GM12878 (cell line): ENCODE data around the gene GNLY. TPM values are rescaled to one million over a fixed set of nuclear protein-coding genes. Genes with fewer than 3 reads are reported as not detected.

Source experiments
- ATAC-seq: fragments of 200-7000 bp; cut with Tn5 transposase; 3 replicates; pipeline ENCODE4 v1.9.1; 2020; ENCODE audit warnings: mild to moderate bottlenecking, moderate library complexity
- BruUV-seq: library from RNA; stranded (reverse); fragments of 400-500 nt; replicated peaks from 2 replicates; lab custom pipeline; 2021; lab: Mats Ljungman, UMichigan
- CTCF ChIA-PET: fragments of 300-600 bp; sonication (Branson Sonifier 250); formaldehyde crosslinking; extraction: SDS; loops from one replicate; lab custom pipeline; 2021; ENCODE audit warnings: inconsistent platforms; lab: Yijun Ruan, JAX
- POLR2A ChIA-PET: fragments of 350-600 bp; formaldehyde crosslinking; extraction: SDS; loops from one replicate; lab custom pipeline; 2021; ENCODE audit warnings: inconsistent platforms; lab: Charles Lee
- RAD21 ChIA-PET: fragments of 300-600 bp; sonication (Branson Sonifier 250); formaldehyde crosslinking; loops from one replicate; lab custom pipeline; 2023; ENCODE audit warnings: antibody characterized with exemption; ENCODE audit not compliant: unreplicated experiment; lab: Charles Lee
- SMC1A ChIA-PET: fragments of 300-600 bp; sonication (Branson Sonifier 250); formaldehyde crosslinking; loops from one replicate; lab custom pipeline; 2023; ENCODE audit not compliant: unreplicated experiment, uncharacterized antibody; lab: Charles Lee
- DNase-seq: peaks from one replicate; pipeline ENCODE4 v3.0.0-alpha.2; 2011; ENCODE audit warnings: low read depth, low spot score
- FAIRE-seq: peaks from 3 replicates; lab custom pipeline; 2011; peaks lifted over from hg19 to GRCh38; lab: Jason Lieb, UNC
- H2AFZ ChIP-seq: 2 replicates; pipeline ENCODE4 v1.6.0; 2011; ENCODE audit warnings: low read depth, low read length, control low read depth; ENCODE audit not compliant: control insufficient read depth
- H3K27ac ChIP-seq: 2 replicates; pipeline ENCODE4 v1.5.1; 2011; ENCODE audit warnings: control low read depth; ENCODE audit not compliant: control insufficient read depth, insufficient read depth
- H3K27me3 ChIP-seq, 2 experiments: replicated peaks in 1 of 2; 2 replicates each; pipeline versions ENCODE4 v1.6.0 to v1.6.1; 2011; ENCODE audit warnings: low read length in 1 of 2; ENCODE audit not compliant: control insufficient read depth in 2 of 2, insufficient read depth in 2 of 2
- H3K36me3 ChIP-seq, 2 experiments: 2 replicates each; pipeline ENCODE4 v1.5.1; 2011; ENCODE audit warnings: low read length in 1 of 2; ENCODE audit not compliant: control insufficient read depth in 2 of 2, insufficient read depth in 2 of 2
- H3K4me1 ChIP-seq: 2 replicates; pipeline ENCODE4 v1.6.1; 2011; ENCODE audit warnings: mild to moderate bottlenecking, low read length, moderate library complexity, mixed read lengths; ENCODE audit not compliant: control insufficient read depth, insufficient read depth
- H3K4me2 ChIP-seq: 2 replicates; pipeline ENCODE4 v1.6.0; 2011; ENCODE audit warnings: control low read depth; ENCODE audit not compliant: control insufficient read depth, insufficient read depth
- H3K4me3 ChIP-seq: fragments of 200-600 bp; sonication (generic); 2 replicates; pipeline ENCODE4 v1.5.1; 2016
- H3K79me2 ChIP-seq: 2 replicates; pipeline ENCODE4 v1.6.0; 2011; ENCODE audit warnings: low read length; ENCODE audit not compliant: control insufficient read depth, insufficient read depth
- H3K9ac ChIP-seq: 2 replicates; pipeline ENCODE4 v1.8.0; 2011; ENCODE audit warnings: low read length, control low read depth, mixed read lengths; ENCODE audit not compliant: control insufficient read depth, insufficient read depth
- H3K9me3 ChIP-seq: replicated peaks from 3 replicates; pipeline ENCODE4 v1.5.1; 2011; ENCODE audit warnings: mild to moderate bottlenecking, low read length; ENCODE audit not compliant: control insufficient read depth, insufficient read depth
- H4K20me1 ChIP-seq: 2 replicates; pipeline ENCODE4 v1.6.0; 2011; ENCODE audit not compliant: control insufficient read depth, insufficient read depth
- IKZF1 ChIP-seq: fragments of 450-650 bp; conservative IDR thresholded peaks from 2 replicates; pipeline ENCODE4 v1.6.1; 2017; ENCODE audit warnings: antibody characterized with exemption, mild to moderate bottlenecking
- JUNB ChIP-seq: IDR thresholded peaks from 2 replicates; pipeline ENCODE4 v1.6.1; 2016; ENCODE audit warnings: antibody characterized with exemption, mild to moderate bottlenecking
- RB1 ChIP-seq: fragments of 450-650 bp; formaldehyde crosslinking; IDR thresholded peaks from 2 replicates; pipeline ENCODE4 v1.6.1; 2017; ENCODE audit warnings: mild to moderate bottlenecking, borderline replicate concordance
- RUNX3 ChIP-seq: IDR thresholded peaks from 2 replicates; pipeline ENCODE4 v1.6.1; 2012; ENCODE audit warnings: low read length, inconsistent platforms
- WGBS: methylation state at CpG from one replicate; pipeline ENCODE4 v1.1.6; 2016; ENCODE audit warnings: low lambda C conversion rate; ENCODE audit not compliant: insufficient replicate concordance, insufficient coverage; ENCODE audit errors: missing lambda C conversion rate; 5-methylcytosine and 5-hydroxymethylcytosine counted together
- in situ Hi-C: fragments of 300-500 bp; cut with MboI; formaldehyde crosslinking; loops from 9 replicates; pipeline ENCODE4 v1.14.3; 2018; ENCODE audit warnings: mixed read lengths
- intact Hi-C: fragments of 100-400 bp; cut with micrococcal nuclease; formaldehyde crosslinking; loops from one replicate; pipeline ENCODE4 v1.14.2; 2022; ENCODE audit not compliant: unreplicated experiment
- polyA plus RNA-seq, 11 experiments: library from polyadenylated mRNA; depleted of rRNA in 4 of 11; unstranded in 6 of 11; stranded (reverse) in 5 of 11; fragments of >200 nt; fragmentation: Nextera tagmentation in 4 of 11; fragmentation: Illumina TruSeq in 1 of 11; extraction: Ambion mirVana in 4 of 11; extraction: Trizol in 1 of 11; gene quantifications; 1 replicate in 1 of 11; 2 replicates in 10 of 11; pipeline versions ENCODE4 v1.2.1 to v1.2.3, GENCODE V29; 2011 to 2016; ENCODE audit warnings: inconsistent platforms in 2 of 11, missing spikeins in 2 of 11, low read depth in 1 of 11
- total RNA-seq, 4 experiments: library from RNA; depleted of rRNA in 3 of 4; stranded (reverse); fragments of >200 nt in 3 of 4; fragmentation: Illumina TruSeq in 1 of 4; extraction: Trizol in 1 of 4; gene quantifications; 2 replicates each; pipeline versions ENCODE4 v1.2.1 to v1.2.3, GENCODE V29; 2013 to 2021

GNLY gene
- total and polyA plus RNA-seq, 10 of the 15 experiments (the other 5 are each of a cell fraction or from before 2014, with no cell fraction given) = 0.18 to 0.42 TPM; not detected in 8

DNA sequence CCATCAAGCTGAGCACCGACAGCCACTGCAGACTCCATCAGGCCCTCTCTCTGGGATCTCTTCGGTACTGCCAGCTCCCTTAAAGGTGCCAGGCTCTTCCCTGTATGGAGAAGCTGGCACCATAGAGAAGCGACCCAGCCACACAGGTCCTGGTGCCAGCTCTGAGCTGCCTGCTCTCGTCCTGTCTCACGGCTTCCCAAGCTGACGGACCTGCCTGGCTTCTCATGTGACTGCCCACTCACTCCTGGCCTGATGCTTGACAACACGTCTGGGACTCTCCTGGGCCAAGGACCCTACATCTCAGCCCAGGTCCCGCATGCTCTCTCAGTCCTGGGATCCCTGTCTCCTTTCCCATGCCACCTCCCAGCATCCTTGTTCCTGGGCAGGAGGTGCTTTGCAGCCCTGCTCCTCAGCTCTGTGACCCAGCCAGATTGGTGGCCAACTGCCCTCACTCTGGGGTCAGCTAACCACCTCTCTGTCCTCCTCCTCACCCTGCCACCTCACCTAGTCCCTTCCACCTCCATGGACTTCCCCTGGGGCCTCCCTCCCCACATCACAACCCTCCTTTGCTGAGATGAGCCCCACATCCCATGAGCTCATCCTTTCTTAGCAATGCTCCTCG, 47.2 kb downstream of the GNLY start:
- FAIRE-seq (no peak), ATAC-seq (no peak; the same call in 1 of the 3 replicates)
- no peaks in the 10 kb centered on the region for H3K79me2 ChIP-seq
- no peak overlapping the region for H3K4me2 ChIP-seq
- no peaks in the 10 kb centered on the region; the same call in 2 of the 3 replicates for H3K9me3 ChIP-seq
- 33% methylated on average over 9 of the region's 9 CpGs for WGBS
- BruUV-seq = no TSS peak
- in situ Hi-C loops (no loop called here), intact Hi-C loops (no loop called here)
- no peak overlapping the region for H2AFZ ChIP-seq
- no peak overlapping the region for H3K9ac ChIP-seq
- H3K27ac ChIP-seq = no peak overlapping the region
- CTCF ChIA-PET = interaction anchor here (1.0 to 6.6 kb wide), 9 partner anchors 9 to 339 kb away, joined by 3 to 56 read pairs (median 4); no protein-coding TSS in a partner anchor
- H3K4me1 ChIP-seq = peaks cover 3% of the 10 kb centered on the region; the same call in 1 of the 2 replicates
- H3K4me3 ChIP-seq = no peak overlapping the region
- POLR2A ChIA-PET = interaction anchor here (0.8 to 1.4 kb wide), 3 partner anchors 10 to 76 kb away, joined by 3 to 4 read pairs (median 4); no protein-coding TSS in a partner anchor
- no peaks in the 10 kb centered on the region for H3K36me3 ChIP-seq
- RAD21 ChIA-PET = interaction anchor here (0.8 to 5.3 kb wide), 8 partner anchors 9 to 339 kb away, joined by 3 to 20 read pairs (median 4); partner anchors contain the start of gene RNF181
- TF ChIP-seq JUNB = no peak
- TF ChIP-seq RUNX3 = 0 out of 2 replicates have a peak, but pooled peaks have one; percentile 6
- 0 out of 2 replicates have a peak, but pooled peaks have one; percentile 14 for TF ChIP-seq IKZF1
- TF ChIP-seq, all 136 proteins: peak for 2
- H3K27me3 ChIP-seq = peaks cover 0 to 16% of the 10 kb centered on the region in 2 experiments; a peak in 3 of 4 replicates
- DNase-seq = no peak
- SMC1A ChIA-PET = interaction anchor here (1.1 to 2.5 kb wide), 4 partner anchors 12 to 73 kb away, joined by 3 to 13 read pairs (median 5); no protein-coding TSS in a partner anchor
- H4K20me1 ChIP-seq = no peaks in the 10 kb centered on the region

DNA sequence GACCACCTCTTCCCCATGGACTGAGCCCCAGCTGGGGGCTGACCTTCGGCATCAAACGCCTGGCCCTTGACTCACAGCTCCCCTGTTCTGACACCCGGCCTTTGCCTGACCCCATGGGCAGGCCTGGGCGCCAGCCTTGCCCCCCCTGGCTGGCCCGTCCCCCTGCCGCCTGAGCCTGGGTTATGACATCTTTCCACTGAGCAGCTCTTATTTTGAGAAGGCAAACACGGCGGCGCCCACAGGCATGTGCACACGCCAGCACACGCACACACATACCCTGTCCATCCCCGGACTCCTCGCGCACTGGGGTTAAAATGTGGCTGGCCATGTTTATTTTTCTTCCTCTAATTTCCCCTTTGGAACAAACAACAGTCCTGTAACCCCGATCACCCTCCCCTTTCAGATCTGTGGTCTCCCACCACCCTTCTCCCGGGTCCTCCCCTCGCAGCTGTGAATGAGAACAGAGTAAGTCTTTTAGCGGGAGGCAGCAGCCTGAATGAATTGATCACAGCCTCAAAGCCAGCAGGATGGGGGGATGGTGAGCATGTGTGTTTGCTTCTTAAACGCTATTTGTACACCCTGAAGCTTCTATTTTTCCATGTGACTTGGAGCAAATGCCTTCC, 47.8 kb downstream of the GNLY start:
- Histone ChIP-seq H4K20me1 (no peaks in the 10 kb centered on the region), H3K79me2 (no peaks in the 10 kb centered on the region), H3K9ac (no peak overlapping the region), H3K4me3 (no peak overlapping the region), H3K4me2 (no peak overlapping the region), H3K27ac (no peak overlapping the region), H3K36me3 (no peaks in the 10 kb centered on the region), H3K4me1 (peaks cover 3% of the 10 kb centered on the region; the same call in 1 of the 2 replicates), H2AFZ (no peak overlapping the region), H3K27me3 (peaks cover 0 to 19% of the 10 kb centered on the region in 2 experiments; a peak in 3 of 4 replicates), H3K9me3 (no peaks in the 10 kb centered on the region; the same call in 2 of the 3 replicates)
- RAD21 ChIA-PET = interaction anchor here (0.7 to 5.3 kb wide), 9 partner anchors 9 to 149 kb away, joined by 3 to 20 read pairs (median 4); no protein-coding TSS in a partner anchor
- no TSS peak for BruUV-seq
- 55% methylated on average over 19 of the region's 19 CpGs for WGBS
- TF ChIP-seq RB1 (no peak), IKZF1 (0 out of 2 replicates have a peak, but pooled peaks have one; percentile 5)
- POLR2A ChIA-PET = interaction anchor here (0.7 to 1.1 kb wide), 2 partner anchors 16 to 19 kb away, joined by 3 to 4 read pairs; no protein-coding TSS in a partner anchor
- DNase-seq (no peak), ATAC-seq (no peak), FAIRE-seq (no peak)
- CTCF ChIA-PET = interaction anchor here (0.6 to 6.6 kb wide), 10 partner anchors 9 to 338 kb away, joined by 3 to 56 read pairs (median 4); no protein-coding TSS in a partner anchor
- SMC1A ChIA-PET = interaction anchor here (1.0 to 2.5 kb wide), 6 partner anchors 9 to 21 kb away, joined by 3 to 13 read pairs (median 5); no protein-coding TSS in a partner anchor
- in situ Hi-C loops (no loop called here), intact Hi-C loops (no loop called here)
